Epithelial cell of umbilical artery (primary cell): ENCODE measurements around the gene HCRTR2. TPM values are rescaled to one million over a fixed set of nuclear protein-coding genes. Genes with fewer than 3 reads are reported as not detected.

Experiments used
- total RNA-seq: library from RNA; depleted of rRNA; stranded (reverse); fragments of >200 nt; gene quantifications from 2 replicates; pipeline ENCODE4 v1.2.3, GENCODE V29; 2014

HCRTR2 gene
- not detected in 2 replicates for total RNA-seq

DNA sequence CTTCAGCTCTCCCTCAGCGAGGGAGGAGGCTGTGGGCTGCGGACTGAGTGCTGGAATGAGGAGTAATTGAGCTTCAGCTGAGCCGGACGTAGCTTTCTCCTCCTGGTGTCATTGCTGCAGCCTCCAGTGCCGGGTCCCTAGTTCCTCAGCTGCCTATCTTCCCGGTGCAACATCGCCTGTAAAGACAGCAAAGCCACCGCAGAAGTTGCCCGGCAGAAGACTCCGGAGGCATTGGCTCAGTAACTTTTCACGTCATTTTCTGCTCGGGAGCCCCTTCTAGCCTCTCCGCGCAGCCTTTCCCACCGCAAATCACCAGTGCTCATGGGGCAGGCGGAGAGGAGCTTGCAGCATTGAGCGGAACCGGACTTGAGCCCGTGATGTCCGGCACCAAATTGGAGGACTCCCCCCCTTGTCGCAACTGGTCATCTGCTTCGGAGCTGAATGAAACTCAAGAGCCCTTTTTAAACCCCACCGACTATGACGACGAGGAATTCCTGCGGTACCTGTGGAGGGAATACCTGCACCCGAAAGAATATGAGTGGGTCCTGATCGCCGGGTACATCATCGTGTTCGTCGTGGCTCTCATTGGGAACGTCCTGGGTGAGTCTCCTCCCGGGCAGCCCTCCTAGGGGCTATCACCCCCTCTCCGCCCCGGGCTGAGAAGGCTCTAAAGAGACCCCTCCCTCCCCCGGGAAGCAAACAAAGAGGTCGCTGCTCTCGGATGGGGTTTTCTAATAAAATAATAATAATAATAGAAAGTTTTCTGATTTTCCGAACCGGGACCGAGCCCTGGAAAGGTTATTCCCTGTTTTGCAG is at the start of gene HCRTR2:
Gene HCRTR2, plus strand, starts transcription at position 305 of the 816 bp plus-strand sequence. Its CDS starts 73 bp downstream, at position 378.

GRCh38 chr6:55327169-55327568 is 152.9 kb downstream of the HCRTR2 start, which contains the start of gene GFRAL:
GFRAL (plus strand) TSS chr6:55327469; CDS start chr6:55327555, 86 bp downstream.

Other genes starting within 250 kb of the HCRTR2 start
- not detected in 2 replicates for gene GFRAL, start 153.0 kb downstream of the HCRTR2 start, total RNA-seq